ENCODE results near the gene MPZL1. TPM values are rescaled to one million over a fixed set of nuclear protein-coding genes. Genes with fewer than 3 reads are reported as not detected.

MPZL1 gene
- total and polyA plus RNA-seq, 2 donors (not counting 3 experiments of a cell fraction or from before 2014, with no cell fraction given), result 41.7 to 99.1 TPM

GRCh38 chr1:167776616-167777268 lies 55.0 kb downstream of the MPZL1 start:
- Histone ChIP-seq H2AFZ (ENCODE audit: low read depth, low read length) (no peak overlapping the region), H3K4me2 (ENCODE audit: insufficient read depth, low read length) (no peak overlapping the region), H3K4me1 (ENCODE audit: control insufficient read depth, extremely low read depth, insufficient read depth, low read length) (peaks cover 20% of the 10 kb centered on the region), H3K4me3 (replicated peaks in 1 of 3; ENCODE audit: insufficient read depth in 1 of 3, low read depth in 1 of 3, low read length in 3 of 3) (no peak overlapping the region), H3K27me3 (ENCODE audit: control insufficient read depth in 2 of 2, insufficient read depth in 2 of 2, low read length in 2 of 2) (no peaks in the 10 kb centered on the region), H3K36me3 (ENCODE audit: control insufficient read depth in 2 of 2, extremely low read depth in 1 of 2, insufficient read depth in 2 of 2, low read length in 2 of 2) (no peaks in the 10 kb centered on the region), H3K9me1 (replicated peaks; ENCODE audit: control insufficient read depth, extremely low read depth, insufficient read depth, low read length) (no peaks in the 10 kb centered on the region), H3K9me3 (replicated peaks; ENCODE audit: control insufficient read depth, insufficient read depth, low read length) (no peaks in the 10 kb centered on the region), H3K79me2 (ENCODE audit: control insufficient read depth, insufficient read depth, low read length) (no peaks in the 10 kb centered on the region), H3K27ac (ENCODE audit: insufficient read depth, low read depth, low read length) (no peak overlapping the region), H4K20me1 (replicated peaks; ENCODE audit: control insufficient read depth, extremely low read depth, insufficient read depth, low read length) (no peaks in the 10 kb centered on the region), H3K9ac (replicated peaks; ENCODE audit: extremely low read depth, insufficient read depth, low read length) (no peak overlapping the region)
- FAIRE-seq (no peak), DNase-seq (ENCODE audit: low read depth, low spot score) (no peak)
- CTCF ChIA-PET, result interaction anchor here (2.2 to 3.1 kb wide), 2 partner anchors 10 to 12 kb away, joined by 6 to 8 read pairs; no protein-coding TSS in a partner anchor
- intact Hi-C loops (cut with micrococcal nuclease) (no loop called here), dilution Hi-C loops (cut with MboI; ENCODE audit: extremely low pct_ligation_motif_present, low sequenced_read_pairs) (no loop called here)
- no peak for TF ChIP-seq GATA2 (IDR thresholded peaks at IDR 0.05; ENCODE audit: insufficient read depth, insufficient read length, low read depth, low read length)
- no peak for TF ChIP-seq MAX (IDR thresholded peaks at IDR 0.05; ENCODE audit: insufficient read depth, insufficient read length)
- no peak for TF ChIP-seq POLR2A (IDR thresholded peaks at IDR 0.05; ENCODE audit: low read depth, low read length)
- TF ChIP-seq CTCF (IDR thresholded peaks at IDR 0.05; ENCODE audit: extremely low read depth in 1 of 2, insufficient read depth in 1 of 2, low read depth in 1 of 2, low read length in 2 of 2), result no peak
- no peak for TF ChIP-seq FOS (IDR thresholded peaks at IDR 0.05; ENCODE audit: borderline replicate concordance, insufficient read depth, low read length)
- no peak for TF ChIP-seq POLR2AphosphoS5 (IDR thresholded peaks at IDR 0.05; ENCODE audit: insufficient read depth, low read depth, low read length)
- TF ChIP-seq JUN (IDR thresholded peaks at IDR 0.05; ENCODE audit: borderline replicate concordance, insufficient read depth, insufficient read length, low read depth), result no peak
- no peak for TF ChIP-seq MYC (IDR thresholded peaks at IDR 0.05; ENCODE audit: low read depth, low read length)
- POLR2A ChIA-PET, result no interaction called here
- no TSS peak for BruUV-seq (replicated peaks)
